ENCODE measurements around the gene NHS.

Gene NHS

DNA sequence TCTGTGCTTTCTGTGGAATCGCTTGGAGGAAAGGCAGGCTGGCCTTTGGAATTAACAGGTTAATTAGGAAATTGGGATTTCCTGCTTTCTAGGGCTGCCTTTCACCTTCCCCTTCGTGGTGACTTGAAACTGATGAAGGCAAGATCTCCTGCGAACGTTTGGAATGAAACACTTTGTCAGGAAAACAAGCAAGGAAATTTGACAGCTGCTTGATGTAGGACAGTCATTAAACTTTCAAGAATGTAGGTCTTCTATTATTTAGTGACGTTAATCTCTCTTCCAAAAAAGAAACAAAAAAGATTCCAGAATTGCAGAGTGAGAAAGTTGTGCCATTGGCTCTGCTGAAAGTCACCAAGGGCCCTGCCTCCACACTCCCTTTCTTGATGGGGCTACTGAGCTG, 206.6 kb downstream of the NHS start:
- H3K36me3 ChIP-seq = no peaks in the 10 kb centered on the region
- H3K4me2 ChIP-seq = no peak overlapping the region
- H3K27ac ChIP-seq = no peak overlapping the region
- TF ChIP-seq Cebpa-rat (IDR thresholded peaks at IDR 0.05) = no peak
- H3K4me1 ChIP-seq = 0 out of 2 replicates have a peak, but pooled peaks cover 6% of the 10 kb centered on the region
- H3K9ac ChIP-seq = no peak overlapping the region
- no peaks in the 10 kb centered on the region for H3K9me3 ChIP-seq
- 0 out of 2 replicates have a peak, but pooled peaks cover 7% of the 10 kb centered on the region for H4K20me1 ChIP-seq
- no peak overlapping the region for H3K4me3 ChIP-seq
- peaks cover 100% of the 10 kb centered on the region for H3K27me3 ChIP-seq

GRCh38 chrX:17584248-17584681, 209.3 kb downstream of the NHS start:
- Histone ChIP-seq H3K4me3 (no peak overlapping the region), H3K9ac (no peak overlapping the region), H3K36me3 (no peaks in the 10 kb centered on the region), H3K4me2 (no peak overlapping the region), H4K20me1 (peaks cover 7% of the 10 kb centered on the region; the same call in 1 of the 2 replicates), H3K9me3 (no peaks in the 10 kb centered on the region), H3K27me3 (peaks cover 100% of the 10 kb centered on the region), H3K4me1 (0 out of 2 replicates have a peak, but pooled peaks cover 6% of the 10 kb centered on the region), H3K27ac (no peak overlapping the region)
- no peak for TF ChIP-seq Cebpa-rat (IDR thresholded peaks at IDR 0.05)

DNA sequence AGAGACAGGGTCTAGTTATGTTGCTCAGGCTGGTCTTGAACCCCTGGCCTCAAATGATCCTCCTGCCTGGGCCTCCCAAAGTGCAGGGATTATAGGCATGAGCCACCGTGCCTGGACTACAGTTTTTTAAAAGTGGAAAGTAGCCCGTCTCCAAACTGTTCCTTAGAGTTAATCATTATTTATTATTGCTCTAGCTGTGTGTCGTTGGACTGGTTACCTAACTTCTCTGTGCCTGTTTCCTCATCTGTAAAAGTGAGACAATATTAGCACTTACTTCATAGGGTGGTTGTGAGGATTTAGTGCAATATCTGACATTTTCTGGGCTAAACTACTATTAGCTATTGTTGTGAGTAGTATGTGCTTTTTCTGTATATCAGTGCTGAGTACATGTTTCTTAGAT, 210.0 kb downstream of the NHS start:
- Histone ChIP-seq H3K4me2 (no peak overlapping the region), H3K36me3 (no peaks in the 10 kb centered on the region), H4K20me1 (peaks cover 7% of the 10 kb centered on the region; the same call in 1 of the 2 replicates), H3K4me1 (0 out of 2 replicates have a peak, but pooled peaks cover 6% of the 10 kb centered on the region), H3K9ac (no peak overlapping the region), H3K27ac (no peak overlapping the region), H3K9me3 (no peaks in the 10 kb centered on the region), H3K4me3 (no peak overlapping the region), H3K27me3 (peaks cover 99% of the 10 kb centered on the region)
- no peak for TF ChIP-seq Cebpa-rat (IDR thresholded peaks at IDR 0.05)

DNA sequence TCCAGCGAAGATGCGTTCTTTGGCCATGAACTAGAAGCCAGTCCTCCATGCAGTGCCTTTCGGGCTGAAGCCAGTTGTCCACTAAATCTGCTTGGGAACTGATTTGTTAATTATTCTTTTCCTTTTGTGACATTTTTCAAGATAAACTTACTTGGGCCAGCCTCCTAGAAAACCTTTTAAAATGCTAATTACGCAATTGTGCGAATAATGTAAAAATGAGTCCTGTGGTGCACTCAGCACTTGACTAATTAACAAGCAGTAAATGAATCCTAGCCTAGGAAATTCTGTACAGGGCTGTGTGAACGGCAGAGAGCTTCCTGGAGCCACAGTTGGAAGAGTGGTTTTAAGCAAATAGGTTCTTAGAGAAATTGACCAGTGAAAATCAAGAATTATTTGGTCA, 212.4 kb downstream of the NHS start:
- H3K27ac ChIP-seq = no peak overlapping the region
- H3K9me3 ChIP-seq = no peaks in the 10 kb centered on the region
- no peaks in the 10 kb centered on the region for H3K36me3 ChIP-seq
- H3K9ac ChIP-seq = no peak overlapping the region
- H3K27me3 ChIP-seq = peaks cover 93% of the 10 kb centered on the region
- no peak for TF ChIP-seq Cebpa-rat (IDR thresholded peaks at IDR 0.05)
- no peak overlapping the region for H3K4me3 ChIP-seq
- no peaks in the 10 kb centered on the region for H3K4me1 ChIP-seq
- no peaks in the 10 kb centered on the region; the same call in 1 of the 2 replicates for H4K20me1 ChIP-seq
- no peak overlapping the region for H3K4me2 ChIP-seq

GRCh38 chrX:17588303-17588702, 213.3 kb downstream of the NHS start:
- Histone ChIP-seq H3K4me1 (no peaks in the 10 kb centered on the region), H3K27ac (no peak overlapping the region), H3K9ac (no peak overlapping the region), H4K20me1 (no peaks in the 10 kb centered on the region; the same call in 1 of the 2 replicates), H3K27me3 (peaks cover 93% of the 10 kb centered on the region), H3K9me3 (no peaks in the 10 kb centered on the region), H3K4me3 (no peak overlapping the region), H3K36me3 (no peaks in the 10 kb centered on the region), H3K4me2 (no peak overlapping the region)
- TF ChIP-seq Cebpa-rat (IDR thresholded peaks at IDR 0.05) = no peak

- H3K36me3 ChIP-seq = no peaks in the 10 kb centered on the region
- no peaks in the 10 kb centered on the region for H3K9me3 ChIP-seq
- no peaks in the 10 kb centered on the region; the same call in 1 of the 2 replicates for H4K20me1 ChIP-seq
- H3K4me2 ChIP-seq = no peak overlapping the region
- no peak overlapping the region for H3K9ac ChIP-seq
- no peak overlapping the region for H3K27ac ChIP-seq
- H3K27me3 ChIP-seq = peaks cover 91% of the 10 kb centered on the region
- no peak overlapping the region for H3K4me3 ChIP-seq
- H3K4me1 ChIP-seq = no peaks in the 10 kb centered on the region
- no peak for TF ChIP-seq Cebpa-rat (IDR thresholded peaks at IDR 0.05)
Observed at GRCh38 chrX:17590892-17591740, 216.1 kb downstream of the NHS start.

DNA sequence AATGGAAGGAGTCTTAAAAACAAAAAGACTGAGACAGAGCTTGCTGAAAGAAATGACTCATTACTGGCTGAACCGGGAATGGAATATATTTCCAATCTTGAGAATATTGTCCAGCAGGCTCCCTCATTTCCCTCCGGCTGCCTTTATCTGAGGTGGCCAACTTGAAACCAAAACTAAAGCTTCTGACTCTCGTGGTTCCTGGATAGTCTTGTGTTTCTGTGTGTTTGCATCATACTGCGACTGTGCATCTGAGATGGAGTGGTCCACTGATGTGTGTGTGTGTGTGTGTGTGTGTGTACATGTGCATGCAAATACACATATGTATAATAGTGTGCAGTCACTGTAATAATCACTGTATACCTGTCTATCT, 216.7 kb downstream of the NHS start:
- Histone ChIP-seq H3K9ac (no peak overlapping the region), H3K4me2 (no peak overlapping the region), H3K36me3 (no peaks in the 10 kb centered on the region), H3K9me3 (no peaks in the 10 kb centered on the region), H3K27ac (no peak overlapping the region), H3K27me3 (peaks cover 91% of the 10 kb centered on the region), H3K4me3 (no peak overlapping the region), H3K4me1 (no peaks in the 10 kb centered on the region), H4K20me1 (no peaks in the 10 kb centered on the region; the same call in 1 of the 2 replicates)
- TF ChIP-seq Cebpa-rat (IDR thresholded peaks at IDR 0.05) = no peak

DNA sequence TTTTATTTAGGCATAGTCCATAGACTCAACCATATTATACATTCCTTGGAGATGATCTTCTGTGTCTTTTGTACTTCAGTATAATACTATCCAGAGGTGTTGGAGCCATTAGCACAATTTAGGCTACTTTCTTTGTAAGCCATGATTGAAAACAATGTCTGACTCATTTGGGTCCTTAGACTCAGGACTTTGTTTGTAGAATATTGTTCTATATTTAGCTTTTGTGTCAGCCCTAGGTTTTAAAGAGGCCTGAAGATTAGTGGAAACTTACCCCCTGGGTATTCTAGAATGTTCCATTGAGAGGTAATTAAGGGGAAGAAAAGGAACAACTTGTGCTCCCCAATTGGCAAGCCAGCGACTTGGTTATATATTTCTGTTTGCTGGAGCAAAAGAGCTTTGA, 217.1 kb downstream of the NHS start:
- no peak overlapping the region for H3K4me3 ChIP-seq
- H3K27ac ChIP-seq = no peak overlapping the region
- H3K9me3 ChIP-seq = no peaks in the 10 kb centered on the region
- H3K27me3 ChIP-seq = peaks cover 90% of the 10 kb centered on the region
- no peak for TF ChIP-seq Cebpa-rat (IDR thresholded peaks at IDR 0.05)
- H3K9ac ChIP-seq = no peak overlapping the region
- H3K36me3 ChIP-seq = no peaks in the 10 kb centered on the region
- H3K4me2 ChIP-seq = no peak overlapping the region
- H4K20me1 ChIP-seq = no peaks in the 10 kb centered on the region; the same call in 1 of the 2 replicates
- no peaks in the 10 kb centered on the region for H3K4me1 ChIP-seq

GRCh38 chrX:17594693-17595092, 219.7 kb downstream of the NHS start:
- TF ChIP-seq Cebpa-rat (IDR thresholded peaks at IDR 0.05) = no peak
- Histone ChIP-seq H3K4me3 (no peak overlapping the region), H3K9ac (no peak overlapping the region), H3K4me2 (no peak overlapping the region), H3K9me3 (no peaks in the 10 kb centered on the region), H3K36me3 (no peaks in the 10 kb centered on the region), H3K27me3 (peaks cover 86% of the 10 kb centered on the region), H3K27ac (no peak overlapping the region), H3K4me1 (no peaks in the 10 kb centered on the region), H4K20me1 (no peaks in the 10 kb centered on the region; the same call in 1 of the 2 replicates)

DNA sequence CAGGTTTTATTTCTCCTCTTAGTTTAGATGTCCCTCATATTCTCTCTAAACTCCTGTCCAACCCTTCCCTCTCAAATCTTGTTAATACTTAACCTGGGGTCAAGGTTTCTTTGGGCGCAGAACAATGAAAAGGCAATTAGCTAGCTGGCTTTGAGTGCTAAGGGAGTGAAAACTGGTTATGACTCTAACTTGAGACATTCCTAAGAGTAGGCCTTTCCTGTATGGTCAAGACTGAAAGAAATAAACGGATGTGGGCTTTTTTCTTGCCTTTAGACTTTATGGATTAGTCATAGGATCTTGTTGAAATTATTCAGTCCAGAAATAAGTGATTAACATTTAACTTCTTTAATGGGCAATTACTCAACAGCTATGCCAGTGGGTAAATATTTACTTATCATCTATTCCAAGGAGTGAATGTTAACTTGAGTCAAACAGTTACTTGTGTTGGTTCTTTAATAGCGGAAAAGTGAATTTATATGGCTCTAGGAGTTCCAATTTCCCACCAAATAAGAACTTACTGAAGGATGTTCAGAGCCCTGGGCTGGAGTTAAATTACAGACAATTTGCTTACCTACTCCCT, 220.5 kb downstream of the NHS start:
- Histone ChIP-seq H3K9ac (no peak overlapping the region), H3K4me3 (no peak overlapping the region), H3K36me3 (no peaks in the 10 kb centered on the region), H3K9me3 (no peaks in the 10 kb centered on the region), H3K4me2 (no peak overlapping the region), H3K4me1 (no peaks in the 10 kb centered on the region), H3K27ac (no peak overlapping the region), H4K20me1 (no peaks in the 10 kb centered on the region; the same call in 1 of the 2 replicates), H3K27me3 (peaks cover 92% of the 10 kb centered on the region)
- no peak for TF ChIP-seq Cebpa-rat (IDR thresholded peaks at IDR 0.05)
